ENCODE results near the gene GPR45. TPM values are rescaled to one million over a fixed set of nuclear protein-coding genes. Genes with fewer than 3 reads are reported as not detected.

The GPR45 gene, protein sequence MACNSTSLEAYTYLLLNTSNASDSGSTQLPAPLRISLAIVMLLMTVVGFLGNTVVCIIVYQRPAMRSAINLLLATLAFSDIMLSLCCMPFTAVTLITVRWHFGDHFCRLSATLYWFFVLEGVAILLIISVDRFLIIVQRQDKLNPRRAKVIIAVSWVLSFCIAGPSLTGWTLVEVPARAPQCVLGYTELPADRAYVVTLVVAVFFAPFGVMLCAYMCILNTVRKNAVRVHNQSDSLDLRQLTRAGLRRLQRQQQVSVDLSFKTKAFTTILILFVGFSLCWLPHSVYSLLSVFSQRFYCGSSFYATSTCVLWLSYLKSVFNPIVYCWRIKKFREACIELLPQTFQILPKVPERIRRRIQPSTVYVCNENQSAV
- not detected for total RNA-seq

DNA sequence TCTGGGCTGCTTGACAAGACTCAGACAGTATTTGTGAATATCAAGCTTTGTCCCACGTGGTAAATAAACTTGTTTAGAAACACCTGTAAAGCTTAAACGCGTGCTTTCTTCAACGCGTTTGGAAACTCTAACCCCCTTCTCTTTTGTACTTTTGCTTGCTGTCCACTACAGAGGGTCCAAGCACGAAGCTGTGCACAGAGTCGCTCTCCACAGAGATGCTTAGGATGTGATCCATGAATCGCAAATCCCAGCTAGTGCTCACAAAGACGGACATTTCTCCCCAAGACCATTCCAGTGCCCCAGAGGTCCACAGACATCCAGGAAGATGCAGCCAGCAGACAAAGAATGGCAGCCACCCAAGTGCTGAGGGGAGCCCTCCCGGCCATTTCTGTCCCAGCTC lies at the start of gene GPR45:
TSS of gene GPR45 (plus strand) at position 301 of the 400 bp plus-strand sequence. CDS start 116 bp downstream, outside the sequence.
- peaks cover 0 to 13% (median 2%) of the 10 kb centered on the region in 4 donors for H3K4me1 ChIP-seq
- no peak for TF ChIP-seq EP300 (IDR thresholded peaks at IDR 0.05)
- TF ChIP-seq CTCF (IDR thresholded peaks at IDR 0.05) = no peak
- TF ChIP-seq POLR2AphosphoS5 (IDR thresholded peaks at IDR 0.05) = no peak
- TF ChIP-seq POLR2A (IDR thresholded peaks at IDR 0.05; ENCODE audit: low read depth) = no peak
- no peak within 1 kb of the TSS for H3K4me3 ChIP-seq
- H3K27ac ChIP-seq (replicated peaks in 1 of 4) = no peak within 1 kb of the TSS
- H3K9me3 ChIP-seq = no peaks in the 10 kb centered on the region
- 91% methylated on average over 10 of the region's 10 CpGs for WGBS
- peaks cover 0 to 5% (median 0%) of the 10 kb centered on the region in 4 donors for H3K27me3 ChIP-seq
- intact Hi-C loops (cut with DNase I) = no loop called here
- H3K36me3 ChIP-seq = no peaks in the 10 kb centered on the region
- no peak for DNase-seq (ENCODE audit: extremely low spot score)

- peak; percentile 80 for DNase-seq (ENCODE audit: extremely low spot score)
- WGBS = 30% methylated on average over 14 of the region's 14 CpGs
- no peak overlapping the region for H3K27ac ChIP-seq (replicated peaks in 1 of 4)
- H3K27me3 ChIP-seq = peaks cover 0 to 20% (median 0%) of the 10 kb centered on the region in 4 donors
- H3K4me1 ChIP-seq = no peaks in the 10 kb centered on the region
- no peaks in the 10 kb centered on the region for H3K36me3 ChIP-seq
- TF ChIP-seq CTCF (IDR thresholded peaks at IDR 0.05) (no peak), EP300 (IDR thresholded peaks at IDR 0.05) (no peak), POLR2A (IDR thresholded peaks at IDR 0.05; ENCODE audit: low read depth) (no peak), POLR2AphosphoS5 (IDR thresholded peaks at IDR 0.05) (no peak)
- H3K4me3 ChIP-seq = no peak overlapping the region
- H3K9me3 ChIP-seq = peaks cover 0 to 5% (median 0%) of the 10 kb centered on the region in 4 donors
- intact Hi-C loops (cut with DNase I) = no loop called here
Observed at GRCh38 chr2:105194022-105194675, 47.4 kb upstream of the GPR45 start.

DNA sequence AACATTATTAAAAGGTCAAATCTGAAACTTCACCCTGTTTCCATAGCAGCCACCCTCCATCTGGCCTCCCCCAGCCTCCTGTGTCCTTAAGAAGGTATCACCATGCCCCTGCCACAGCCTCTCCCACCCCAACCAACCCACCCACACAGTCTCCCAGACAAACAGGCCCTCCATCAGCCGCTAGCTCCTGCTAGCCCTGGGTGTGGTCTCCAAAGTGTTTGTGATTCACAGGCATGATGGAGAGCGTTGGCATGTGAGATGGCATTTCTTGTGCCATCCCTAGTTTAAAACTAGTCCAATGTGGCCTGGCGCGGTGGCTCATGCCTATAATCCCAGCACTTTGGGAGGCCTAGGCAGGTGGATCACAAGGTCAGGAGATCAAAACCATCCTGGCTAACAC lies 44.9 kb upstream of the GPR45 start:
- H3K4me3 ChIP-seq = no peak overlapping the region
- no peaks in the 10 kb centered on the region for H3K36me3 ChIP-seq
- H3K27me3 ChIP-seq = peaks cover 0 to 20% (median 0%) of the 10 kb centered on the region in 4 donors
- intact Hi-C loops (cut with DNase I) = no loop called here
- 86% methylated on average over 4 of the region's 4 CpGs for WGBS
- DNase-seq (ENCODE audit: extremely low spot score) = peak; percentile 50
- no peak overlapping the region for H3K27ac ChIP-seq (replicated peaks in 1 of 4)
- H3K4me1 ChIP-seq = no peaks in the 10 kb centered on the region
- TF ChIP-seq EP300 (IDR thresholded peaks at IDR 0.05) (no peak), POLR2AphosphoS5 (IDR thresholded peaks at IDR 0.05) (no peak), CTCF (IDR thresholded peaks at IDR 0.05) (no peak), POLR2A (IDR thresholded peaks at IDR 0.05; ENCODE audit: low read depth) (no peak)
- H3K9me3 ChIP-seq = no peaks in the 10 kb centered on the region

DNA sequence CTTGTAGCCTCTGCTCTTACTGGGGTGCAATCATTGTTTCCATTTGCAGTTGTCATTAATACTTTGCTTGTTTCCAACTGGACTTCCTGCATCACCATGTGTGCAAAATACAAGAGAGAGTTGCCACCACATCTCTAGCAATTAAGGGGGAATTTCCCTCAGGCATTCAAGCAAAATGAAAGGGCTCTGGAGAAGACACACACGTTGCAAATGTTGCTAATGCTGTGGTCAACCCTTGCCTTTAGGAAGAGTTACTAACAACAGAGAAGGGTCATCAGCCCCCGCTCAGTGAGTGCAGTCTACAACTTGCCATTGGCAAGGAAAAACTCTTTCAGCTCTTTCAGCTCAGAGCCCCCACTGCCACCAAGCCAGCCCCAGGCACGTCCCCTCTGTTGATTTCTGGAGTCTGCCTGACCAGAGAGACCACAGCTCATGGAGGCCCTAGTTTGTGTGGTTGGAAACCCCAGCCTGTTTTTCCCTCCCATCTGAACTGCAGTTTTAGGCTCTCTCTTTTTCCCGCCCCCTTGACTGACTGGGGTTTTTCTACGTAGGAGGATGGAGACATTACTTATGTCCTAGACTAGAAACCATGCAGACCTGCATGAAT lies 25.9 kb upstream of the GPR45 start:
- TF ChIP-seq CTCF (IDR thresholded peaks at IDR 0.05) = no peak
- no peak for TF ChIP-seq EP300 (IDR thresholded peaks at IDR 0.05)
- no peak for TF ChIP-seq POLR2AphosphoS5 (IDR thresholded peaks at IDR 0.05)
- TF ChIP-seq POLR2A (IDR thresholded peaks at IDR 0.05; ENCODE audit: low read depth) = no peak
- WGBS = 66% methylated on average over 5 of the region's 5 CpGs
- no peak overlapping the region for H3K27ac ChIP-seq (replicated peaks in 1 of 4)
- peak; percentile 70 for DNase-seq (ENCODE audit: extremely low spot score)
- H3K27me3 ChIP-seq = no peaks in the 10 kb centered on the region
- no peak overlapping the region for H3K4me3 ChIP-seq
- H3K36me3 ChIP-seq = no peaks in the 10 kb centered on the region
- no peaks in the 10 kb centered on the region for H3K4me1 ChIP-seq
- no peaks in the 10 kb centered on the region for H3K9me3 ChIP-seq
- intact Hi-C loops (cut with DNase I) = no loop called here
